HG02759 (cell line): Measurements from ENCODE around the gene MSI2.

Experiments
- ATAC-seq: cut with Tn5 transposase; IDR thresholded peaks from one replicate; pipeline ENCODE4 v1.9.1; 2021; ENCODE audit warnings: mild to moderate bottlenecking, moderate library complexity; ENCODE audit not compliant: unreplicated experiment

Gene MSI2

GRCh38 chr17:57720386-57721035 lies 464.2 kb downstream of the MSI2 start:
- ATAC-seq: no peak

GRCh38 chr17:57721967-57722703 lies 465.8 kb downstream of the MSI2 start:
- ATAC-seq: no peak

- no peak for ATAC-seq
Measured at GRCh38 chr17:57722704-57723043, 466.4 kb downstream of the MSI2 start.

- no peak for ATAC-seq
Measured at GRCh38 chr17:57723427-57724025, 467.2 kb downstream of the MSI2 start.

- ATAC-seq: peak; percentile 82
Measured at GRCh38 chr17:57724026-57724728, 467.9 kb downstream of the MSI2 start.

- no peak for ATAC-seq
Measured at GRCh38 chr17:57724729-57725125, 468.4 kb downstream of the MSI2 start.

GRCh38 chr17:57726213-57726790 lies 470.0 kb downstream of the MSI2 start:
- no peak for ATAC-seq

GRCh38 chr17:57726838-57727237 lies 470.5 kb downstream of the MSI2 start:
- ATAC-seq: no peak

GRCh38 chr17:57727630-57728175 lies 471.4 kb downstream of the MSI2 start:
- no peak for ATAC-seq

GRCh38 chr17:57730026-57730701 lies 473.8 kb downstream of the MSI2 start:
- no peak for ATAC-seq

- no peak for ATAC-seq
Measured at GRCh38 chr17:57732062-57732461, 475.7 kb downstream of the MSI2 start.

- ATAC-seq: no peak
Measured at GRCh38 chr17:57733085-57733484, 476.8 kb downstream of the MSI2 start.
